GM18870 (cell line): ENCODE data around the gene MYMX.
"Not testable (repeated sequence)": the region's sequence is repeated elsewhere in the genome, so short reads cannot be mapped to it uniquely, and the experiment has no call there.

Source experiments
- ATAC-seq: cut with Tn5 transposase; IDR thresholded peaks from one replicate; pipeline ENCODE4 v1.9.1; 2021; ENCODE audit warnings: moderate library complexity; ENCODE audit not compliant: unreplicated experiment

MYMX gene

DNA sequence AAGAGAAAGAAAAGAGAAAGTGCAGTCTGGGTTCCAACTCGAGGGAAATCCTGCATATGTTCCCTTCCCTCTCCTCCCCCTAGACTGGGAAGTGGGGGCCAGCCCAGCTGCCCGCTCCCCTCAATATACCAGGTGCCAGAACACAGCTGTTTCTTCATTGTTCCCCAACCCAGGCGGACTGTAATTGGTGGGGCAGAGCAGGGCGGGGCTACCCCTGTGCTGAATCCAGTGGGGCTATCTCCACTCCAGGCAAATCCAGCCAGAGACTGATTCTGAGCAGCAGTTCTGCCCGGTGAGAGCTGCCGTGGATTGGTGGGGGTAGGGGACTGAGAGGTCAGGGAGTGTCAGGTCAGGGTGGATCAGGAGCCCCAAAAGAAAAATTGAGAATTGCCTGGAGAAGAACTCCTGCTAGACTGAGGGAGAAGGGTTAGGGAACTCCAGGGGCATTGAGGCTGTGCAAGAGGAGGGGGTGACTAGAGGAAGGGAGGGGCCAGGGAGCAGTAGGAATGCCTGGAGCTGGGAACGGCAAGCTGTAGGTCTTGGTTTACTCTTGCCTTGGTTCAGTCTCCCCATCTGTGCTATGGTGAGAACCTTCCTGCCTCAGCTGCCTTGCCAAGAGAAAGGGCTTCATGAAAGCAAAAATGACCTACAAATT is at the start of gene MYMX:
Gene MYMX (plus strand): TSS at position 250 of the 655 bp plus-strand sequence. CDS start 546 bp downstream, outside the sequence.
- no peak for ATAC-seq

DNA sequence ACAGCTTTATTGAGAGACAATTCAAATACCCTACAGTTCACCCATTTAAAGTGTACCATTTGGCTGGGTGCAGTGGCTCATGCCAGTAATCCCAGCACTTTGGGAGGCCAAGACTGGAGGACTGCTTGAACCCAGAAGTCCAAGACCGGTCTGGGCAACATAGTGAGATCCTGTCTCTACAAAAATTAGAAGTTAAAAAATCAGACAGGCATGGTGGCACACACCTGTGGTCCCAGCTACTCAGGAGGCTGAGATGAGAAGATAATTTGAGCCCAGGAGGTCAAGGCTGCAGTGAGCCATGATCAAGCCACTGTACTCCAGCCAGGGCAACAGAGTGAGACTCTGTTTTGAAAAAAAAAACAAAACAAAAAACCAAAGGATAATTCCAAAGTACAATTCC is 49.2 kb upstream of the MYMX start:
- no peak for ATAC-seq

DNA sequence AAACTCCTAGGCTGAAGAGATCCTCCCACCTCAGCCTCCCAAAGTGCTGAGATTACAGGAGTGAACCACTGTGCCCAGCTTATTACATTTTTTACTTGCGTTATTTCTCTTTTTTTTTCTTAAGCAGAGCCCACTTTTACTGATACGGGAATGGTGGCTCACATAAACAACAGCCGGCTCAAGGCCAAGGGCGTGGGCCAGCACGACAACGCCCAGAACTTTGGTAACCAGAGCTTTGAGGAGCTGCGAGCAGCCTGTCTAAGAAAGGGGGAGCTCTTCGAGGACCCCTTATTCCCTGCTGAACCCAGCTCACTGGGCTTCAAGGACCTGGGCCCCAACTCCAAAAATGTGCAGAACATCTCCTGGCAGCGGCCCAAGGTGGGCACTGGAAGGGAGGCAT is 47.6 kb upstream of the MYMX start:
- no peak for ATAC-seq

DNA sequence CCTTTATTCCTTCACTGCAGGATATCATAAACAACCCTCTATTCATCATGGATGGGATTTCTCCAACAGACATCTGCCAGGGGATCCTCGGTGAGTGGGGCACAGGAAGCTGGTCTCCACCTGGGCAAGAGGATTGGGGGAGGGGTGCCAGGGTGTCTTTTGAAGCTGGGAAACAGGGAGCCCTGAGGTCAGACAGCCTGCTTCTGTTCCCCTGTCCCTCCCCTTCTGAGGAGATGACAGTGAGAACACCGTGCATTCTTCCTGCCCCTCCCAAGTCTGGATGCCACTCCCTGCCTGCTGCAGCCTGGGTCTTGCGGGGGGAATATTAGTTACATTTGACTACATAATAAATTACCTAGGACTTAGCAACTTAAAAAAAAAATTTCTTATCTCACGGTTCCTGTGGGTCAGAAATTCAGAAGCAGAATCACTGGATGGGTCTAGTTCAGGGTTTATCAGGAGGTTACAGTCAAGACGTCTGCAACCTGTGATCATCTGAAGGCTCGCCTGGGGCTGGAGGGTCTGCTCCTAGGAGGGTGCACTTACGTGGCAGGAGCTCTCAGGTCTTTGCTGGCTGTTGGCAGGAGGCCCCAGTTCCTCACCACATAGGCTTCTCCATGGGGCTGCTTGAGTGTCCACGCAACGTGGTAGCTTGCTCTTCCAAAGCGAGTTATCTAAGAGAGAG is 46.7 kb upstream of the MYMX start:
- no peak for ATAC-seq

DNA sequence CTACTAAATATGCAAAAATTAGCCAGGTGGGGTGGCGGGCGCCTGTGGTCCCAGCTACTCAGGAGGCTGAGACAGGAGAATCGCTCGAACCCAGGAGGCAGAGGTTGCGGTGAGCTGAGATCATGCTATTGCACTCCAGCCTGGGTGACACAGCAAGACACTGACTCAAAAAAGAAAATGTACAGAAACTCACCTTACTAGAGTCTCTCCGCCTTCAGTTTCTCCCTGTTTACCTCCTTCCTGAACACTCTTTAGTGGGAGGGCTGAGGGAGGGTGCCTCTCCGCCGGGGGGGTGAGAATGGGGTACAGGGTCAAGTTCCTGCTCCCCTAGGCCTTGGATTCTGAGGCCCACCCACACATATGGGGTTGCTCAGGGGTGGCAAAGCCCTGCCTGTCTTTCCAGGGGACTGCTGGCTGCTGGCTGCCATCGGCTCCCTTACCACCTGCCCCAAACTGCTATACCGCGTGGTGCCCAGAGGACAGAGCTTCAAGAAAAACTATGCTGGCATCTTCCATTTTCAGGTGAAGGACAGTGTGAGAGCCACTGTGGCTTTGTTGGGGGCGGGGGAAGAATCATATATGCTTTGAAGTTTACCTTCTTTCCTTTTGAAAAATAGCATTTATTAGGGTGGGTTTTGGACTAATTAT is 44.7 kb upstream of the MYMX start:
- ATAC-seq = no peak

DNA sequence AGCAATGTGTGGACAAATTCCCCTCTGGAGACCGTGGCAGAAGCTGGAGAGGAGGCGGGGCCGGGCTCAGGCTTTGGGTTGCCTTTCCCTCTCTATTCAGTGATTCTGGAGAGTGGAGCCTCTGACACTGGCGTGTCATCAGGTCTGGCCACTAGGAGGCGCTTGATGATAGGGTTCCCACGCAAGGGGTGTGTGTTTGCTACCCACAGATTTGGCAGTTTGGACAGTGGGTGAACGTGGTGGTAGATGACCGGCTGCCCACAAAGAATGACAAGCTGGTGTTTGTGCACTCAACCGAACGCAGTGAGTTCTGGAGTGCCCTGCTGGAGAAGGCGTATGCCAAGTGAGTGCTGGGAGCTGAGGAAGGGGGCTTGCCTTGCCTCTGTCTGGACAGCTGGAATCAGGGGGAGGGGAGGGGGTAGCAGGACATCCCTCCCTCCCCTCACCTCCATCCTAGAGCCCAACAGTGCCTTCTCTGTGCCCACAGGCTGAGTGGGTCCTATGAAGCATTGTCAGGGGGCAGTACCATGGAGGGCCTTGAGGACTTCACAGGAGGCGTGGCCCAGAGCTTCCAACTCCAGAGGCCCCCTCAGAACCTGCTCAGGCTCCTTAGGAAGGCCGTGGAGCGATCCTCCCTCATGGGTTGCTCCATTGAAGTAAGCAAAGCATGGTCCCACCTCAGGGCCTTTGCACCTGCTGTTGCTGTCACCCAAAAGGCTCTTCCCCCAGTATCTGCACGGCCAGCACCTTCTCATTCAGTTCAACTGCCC is 43.8 kb upstream of the MYMX start:
- no peak for ATAC-seq

DNA sequence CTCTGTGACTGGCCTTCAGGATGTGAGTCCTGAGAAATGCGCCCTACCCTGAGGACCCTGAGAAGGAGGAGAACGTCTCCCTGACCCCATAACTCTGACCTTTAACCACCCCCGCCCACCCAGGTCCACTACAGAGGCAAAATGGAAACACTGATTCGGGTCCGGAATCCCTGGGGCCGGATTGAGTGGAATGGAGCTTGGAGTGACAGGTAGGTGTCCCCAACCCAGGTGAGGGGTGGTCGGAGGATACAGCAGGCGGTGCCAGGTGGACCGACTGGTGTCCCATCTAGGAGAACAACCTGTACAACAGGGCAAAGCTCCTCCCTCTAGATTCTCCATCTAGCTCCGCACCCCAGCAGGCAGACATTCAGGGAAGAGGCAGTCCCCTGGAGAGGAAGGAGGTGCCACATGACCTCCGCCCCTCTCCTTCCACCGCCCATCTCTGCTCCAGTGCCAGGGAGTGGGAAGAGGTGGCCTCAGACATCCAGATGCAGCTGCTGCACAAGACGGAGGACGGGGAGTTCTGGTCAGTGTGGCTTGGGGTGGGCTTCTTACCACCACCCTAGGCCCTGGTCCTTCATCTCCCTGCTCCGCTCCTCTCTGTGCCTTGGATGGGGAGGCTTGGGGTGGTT is 40.5 kb upstream of the MYMX start:
- ATAC-seq = no peak

DNA sequence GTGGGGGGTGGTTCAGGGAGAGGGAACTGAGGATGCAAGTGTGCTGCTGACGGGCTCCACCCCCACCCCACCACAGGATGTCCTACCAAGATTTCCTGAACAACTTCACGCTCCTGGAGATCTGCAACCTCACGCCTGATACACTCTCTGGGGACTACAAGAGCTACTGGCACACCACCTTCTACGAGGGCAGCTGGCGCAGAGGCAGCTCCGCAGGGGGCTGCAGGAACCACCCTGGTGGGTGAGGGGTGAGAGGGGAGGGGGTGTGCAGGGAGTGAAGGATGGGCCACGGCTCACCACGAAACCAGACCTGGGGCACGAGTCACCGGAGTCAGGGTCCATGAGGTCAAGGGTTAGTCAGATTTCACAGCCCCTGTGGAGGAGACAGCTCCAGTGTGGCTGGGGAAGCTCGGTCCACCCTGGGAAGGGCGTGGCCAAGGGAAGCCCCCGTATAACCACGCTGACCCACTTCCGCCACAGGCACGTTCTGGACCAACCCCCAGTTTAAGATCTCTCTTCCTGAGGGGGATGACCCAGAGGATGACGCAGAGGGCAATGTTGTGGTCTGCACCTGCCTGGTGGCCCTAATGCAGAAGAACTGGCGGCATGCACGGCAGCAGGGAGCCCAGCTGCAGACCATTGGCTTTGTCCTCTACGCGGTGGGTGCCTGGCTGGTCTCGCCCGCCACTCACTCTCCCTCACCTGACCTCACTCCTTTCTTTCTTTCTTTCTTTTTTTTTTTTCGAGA is 39.8 kb upstream of the MYMX start:
- ATAC-seq = no peak

DNA sequence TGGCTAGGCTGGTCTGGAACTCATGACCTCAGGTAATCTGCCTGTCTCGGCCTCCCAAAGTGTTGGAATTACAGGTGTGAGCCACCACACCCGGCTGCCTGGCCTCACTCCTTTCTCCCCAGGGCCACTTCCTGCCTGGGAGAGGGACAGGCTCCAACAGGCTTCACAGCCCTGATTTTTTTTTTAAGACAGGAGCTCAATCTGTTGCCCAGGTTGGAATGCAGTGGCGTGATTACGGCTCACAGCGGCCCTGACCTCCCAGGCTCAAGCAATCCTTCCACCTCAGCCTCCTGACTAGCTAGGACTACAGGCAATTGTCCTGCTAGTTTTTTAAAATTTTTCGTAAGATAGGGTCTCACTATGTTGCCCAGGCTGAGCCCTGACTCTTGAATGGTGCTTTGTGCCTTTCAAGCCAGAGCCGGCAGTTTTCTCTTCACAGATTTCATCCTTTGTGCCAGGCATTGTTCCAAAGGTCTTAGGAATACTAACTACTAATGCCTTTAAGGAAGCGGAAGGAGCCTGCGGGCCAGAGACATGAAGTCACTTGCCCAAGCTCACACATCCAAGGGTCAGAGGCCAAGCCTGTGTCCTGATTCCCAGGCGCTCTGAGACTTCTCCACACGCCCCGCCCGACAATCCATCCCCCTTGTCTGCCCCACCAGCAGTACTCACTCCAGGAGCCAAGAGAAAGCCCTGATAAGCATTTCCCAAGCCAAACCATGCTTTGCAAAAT is 38.9 kb upstream of the MYMX start:
- ATAC-seq = no peak

DNA sequence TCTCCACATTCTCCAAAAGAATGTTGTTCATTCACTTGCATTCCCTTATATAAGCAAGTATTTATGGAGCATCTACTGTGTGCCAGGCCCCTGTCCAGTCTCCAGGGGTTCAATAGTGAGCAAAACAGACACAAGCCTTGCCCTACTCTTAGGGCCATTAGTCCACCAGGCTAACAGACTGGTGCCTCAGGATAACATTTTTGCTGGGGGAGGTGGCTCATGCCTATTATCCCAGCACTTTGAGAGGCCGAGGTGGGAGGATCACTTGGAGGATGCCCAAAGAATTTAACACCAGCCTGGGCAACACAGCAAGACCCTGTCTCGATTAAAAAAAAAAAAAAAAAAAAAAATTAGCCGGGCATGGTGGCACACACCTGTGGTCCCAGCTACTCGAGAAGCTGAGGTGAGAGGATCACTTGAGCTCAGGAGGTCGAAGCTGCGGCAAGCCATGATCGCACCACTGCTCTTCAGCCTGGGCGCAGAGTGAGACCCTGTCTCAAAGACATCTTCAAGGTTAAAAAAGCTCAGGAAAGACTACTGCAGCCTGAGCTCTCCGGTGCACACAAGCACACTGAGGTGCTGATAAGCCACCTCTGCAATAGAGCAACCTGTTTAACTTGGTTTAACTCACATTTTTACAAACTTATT is 38.2 kb upstream of the MYMX start:
- ATAC-seq = no peak

DNA sequence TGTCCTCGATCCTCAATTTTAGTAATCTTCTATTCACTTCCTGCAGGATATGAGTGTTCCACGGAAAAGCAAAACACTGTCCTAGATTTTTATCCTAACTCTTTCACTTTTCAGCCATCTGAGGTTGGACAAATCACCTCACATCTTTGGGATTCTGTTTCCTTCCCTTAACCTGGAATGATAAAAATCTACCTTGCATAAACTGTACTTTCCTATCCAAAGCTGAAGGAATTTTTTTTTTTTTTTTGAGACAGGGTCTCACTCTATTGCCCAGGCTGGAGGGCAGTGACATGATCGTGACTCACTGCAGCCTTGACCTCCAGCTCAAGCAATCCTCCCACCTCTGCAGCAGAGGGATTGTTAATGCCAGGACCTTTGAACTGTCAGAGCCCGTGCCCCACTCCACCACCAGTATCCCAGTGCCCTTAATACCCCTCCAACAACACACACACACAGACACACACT is 37.6 kb upstream of the MYMX start:
- ATAC-seq = no peak

DNA sequence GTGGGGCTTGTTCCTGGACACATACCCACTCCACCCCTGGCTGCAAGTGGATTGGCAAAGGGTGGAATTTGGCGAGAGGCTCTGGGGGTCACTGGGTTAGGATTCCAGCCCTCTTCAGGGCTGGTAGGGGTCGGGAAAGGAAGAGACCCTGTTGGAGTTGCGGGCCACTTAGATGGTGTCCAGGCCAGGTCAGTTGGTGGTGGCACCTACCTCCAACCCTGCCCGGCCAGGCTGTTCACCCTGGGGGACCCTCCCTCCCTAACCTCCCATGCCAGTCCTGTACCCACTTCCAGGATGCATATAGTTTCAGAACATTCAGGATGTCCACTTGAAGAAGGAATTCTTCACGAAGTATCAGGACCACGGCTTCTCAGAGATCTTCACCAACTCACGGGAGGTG is 37.1 kb upstream of the MYMX start:
- no peak for ATAC-seq

DNA sequence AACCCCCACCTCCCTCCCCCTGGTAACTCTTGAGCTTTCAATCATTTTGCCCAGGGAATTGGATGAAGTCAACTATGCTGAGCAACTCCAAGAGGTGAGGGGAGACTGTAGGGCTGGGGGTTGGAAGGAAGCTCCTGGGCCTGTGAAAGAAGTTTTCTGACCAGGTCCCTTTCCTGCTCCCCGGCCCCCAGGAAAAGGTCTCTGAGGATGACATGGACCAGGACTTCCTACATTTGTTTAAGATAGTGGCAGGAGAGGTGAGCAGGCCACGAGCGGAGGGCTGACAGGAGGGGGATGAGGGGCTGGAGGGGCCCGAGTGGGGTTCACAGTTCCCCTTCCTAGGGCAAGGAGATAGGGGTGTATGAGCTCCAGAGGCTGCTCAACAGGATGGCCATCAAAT is 36.3 kb upstream of the MYMX start:
- no peak for ATAC-seq

DNA sequence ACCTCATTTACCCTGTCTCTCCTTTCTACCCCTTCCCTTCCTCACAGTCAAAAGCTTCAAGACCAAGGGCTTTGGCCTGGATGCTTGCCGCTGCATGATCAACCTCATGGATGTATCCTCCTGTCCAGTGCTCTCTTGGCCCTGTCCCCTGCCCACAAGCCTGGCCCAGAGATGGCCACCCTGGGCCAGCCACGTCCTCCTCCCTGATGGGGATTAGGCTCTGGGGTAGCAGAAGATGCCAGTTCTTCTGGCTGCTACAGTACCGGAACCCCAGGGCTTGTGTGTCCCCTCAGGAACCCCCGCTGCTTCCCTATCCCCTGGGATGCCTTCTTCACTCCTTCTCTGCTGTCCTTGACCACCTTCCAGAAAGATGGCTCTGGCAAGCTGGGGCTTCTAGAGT is 35.8 kb upstream of the MYMX start:
- ATAC-seq = no peak

DNA sequence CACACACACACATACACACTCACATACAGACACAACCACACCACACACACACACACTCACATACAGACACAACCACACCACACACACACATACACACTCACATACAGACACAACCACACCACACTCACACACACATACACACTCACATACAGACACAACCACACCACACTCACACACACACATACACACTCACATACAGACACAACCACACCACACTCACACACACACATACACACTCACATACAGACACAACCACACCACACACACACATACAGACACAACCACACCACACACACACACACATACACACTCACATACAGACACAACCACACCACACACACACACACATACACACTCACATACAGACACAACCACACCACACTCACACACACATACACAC is 34.9 kb upstream of the MYMX start:
- ATAC-seq = not testable (repeated sequence)

DNA sequence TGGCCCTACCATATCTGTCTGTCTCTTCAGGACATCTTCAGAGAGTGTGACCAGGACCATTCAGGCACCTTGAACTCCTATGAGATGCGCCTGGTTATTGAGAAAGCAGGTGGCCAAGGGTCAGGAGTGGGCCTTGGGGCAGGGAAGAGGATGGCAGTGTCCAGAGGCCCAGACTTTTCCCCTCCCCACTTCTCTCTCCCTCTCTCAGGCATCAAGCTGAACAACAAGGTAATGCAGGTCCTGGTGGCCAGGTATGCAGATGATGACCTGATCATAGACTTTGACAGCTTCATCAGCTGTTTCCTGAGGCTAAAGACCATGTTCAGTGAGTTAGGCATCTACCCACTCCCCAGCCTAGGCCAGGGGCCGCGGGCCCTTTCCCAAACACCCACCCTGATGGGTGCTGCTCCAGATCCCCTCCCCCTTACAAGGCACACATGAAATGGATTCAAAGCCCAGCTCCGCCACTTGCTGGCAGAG is 33.8 kb upstream of the MYMX start:
- no peak for ATAC-seq

DNA sequence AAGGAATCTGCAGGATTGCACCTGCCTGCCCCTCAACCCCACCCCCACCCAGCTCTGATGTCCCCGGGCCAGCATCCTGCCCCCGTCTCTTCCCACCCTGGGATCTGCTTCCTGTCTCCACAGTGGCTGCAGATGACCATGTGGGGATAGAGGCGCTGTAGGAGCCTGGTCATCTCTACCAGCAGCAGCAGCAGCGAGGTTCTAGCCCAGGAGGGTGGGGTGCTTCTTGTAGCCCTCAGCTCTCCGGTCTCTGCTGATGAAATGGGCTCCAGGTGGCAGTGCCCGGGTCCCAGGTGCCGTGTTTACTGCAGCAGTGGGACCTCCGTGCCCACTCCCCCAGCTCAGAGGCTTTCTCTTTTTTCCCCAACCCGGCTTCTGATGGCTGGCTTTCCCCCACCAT is 32.9 kb upstream of the MYMX start:
- ATAC-seq = no peak

DNA sequence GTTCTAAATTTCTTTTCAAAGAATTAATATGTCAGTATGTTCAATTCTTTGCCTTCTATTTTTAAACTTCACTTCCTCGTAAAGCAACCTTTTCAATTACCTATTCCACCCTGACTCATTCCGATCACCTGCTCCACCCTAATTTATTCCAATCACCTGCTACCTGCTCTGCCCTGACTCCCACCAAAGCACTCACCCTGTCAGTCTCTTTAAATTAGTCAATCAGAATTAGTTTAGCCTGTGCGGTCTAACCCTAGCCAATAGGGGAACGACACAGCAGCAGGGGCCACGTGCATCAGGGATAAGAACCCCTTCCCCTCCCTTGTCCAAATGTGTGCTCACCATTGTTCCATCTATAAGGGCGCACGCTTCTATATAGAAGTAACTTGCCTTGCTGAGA is 31.4 kb upstream of the MYMX start:
- not testable (repeated sequence) for ATAC-seq
